Stimulated activated CD4-positive, alpha-beta T cell treated with anti-CD3 and anti-CD28 coated beads, Interleukin-4, amount 100 ng/mL, for 48 hours (primary cell): ENCODE data around the gene CDC73.
"Not testable (repeated sequence)": the region's sequence is repeated elsewhere in the genome, so short reads cannot be mapped to it uniquely, and the experiment has no call there.

ENCODE experiments used
- DNase-seq, 2 donors: peaks; one replicate each; pipeline ENCODE4 v3.0.0-alpha.2; 2020; ENCODE audit warnings: low read depth in 2 of 2

Gene CDC73

DNA sequence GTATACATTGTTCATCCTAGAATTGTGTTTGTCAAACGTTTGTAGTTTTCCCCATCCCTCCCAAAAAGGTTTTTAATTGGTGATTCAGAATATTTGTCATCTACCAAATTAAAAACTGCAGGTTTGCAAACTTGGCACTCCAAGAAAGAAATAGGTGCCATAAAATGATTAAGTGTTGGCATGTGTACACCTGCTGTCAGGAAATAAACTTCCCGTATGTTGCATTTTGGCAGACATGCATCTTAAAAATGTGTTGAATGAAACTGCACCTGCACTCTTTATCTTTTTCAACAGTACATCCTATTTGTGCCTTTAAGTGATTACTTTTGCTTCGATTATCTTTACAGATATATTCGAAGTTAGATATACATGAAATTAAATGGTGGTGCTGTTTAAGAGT lies 57.3 kb downstream of the CDC73 start:
- no peak for DNase-seq

DNA sequence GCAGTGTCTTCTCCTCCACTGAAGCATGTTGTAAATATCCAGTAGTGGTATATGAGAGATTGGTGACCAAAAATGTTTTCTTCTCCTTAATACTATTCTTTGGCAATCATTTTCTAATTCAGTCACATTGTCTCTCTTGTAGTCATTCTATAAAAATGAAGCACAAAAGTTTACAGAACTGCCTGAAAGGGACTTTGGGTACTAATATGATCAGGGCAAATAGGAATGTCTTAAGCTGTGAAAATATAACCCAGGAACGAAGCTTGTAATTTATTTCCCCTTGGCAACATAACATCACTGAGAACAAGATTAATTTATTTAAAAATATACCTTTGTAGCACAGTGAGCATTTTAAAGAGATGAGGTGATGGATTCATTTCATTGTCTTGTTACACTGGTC lies 59.7 kb downstream of the CDC73 start:
- no peak for DNase-seq

DNA sequence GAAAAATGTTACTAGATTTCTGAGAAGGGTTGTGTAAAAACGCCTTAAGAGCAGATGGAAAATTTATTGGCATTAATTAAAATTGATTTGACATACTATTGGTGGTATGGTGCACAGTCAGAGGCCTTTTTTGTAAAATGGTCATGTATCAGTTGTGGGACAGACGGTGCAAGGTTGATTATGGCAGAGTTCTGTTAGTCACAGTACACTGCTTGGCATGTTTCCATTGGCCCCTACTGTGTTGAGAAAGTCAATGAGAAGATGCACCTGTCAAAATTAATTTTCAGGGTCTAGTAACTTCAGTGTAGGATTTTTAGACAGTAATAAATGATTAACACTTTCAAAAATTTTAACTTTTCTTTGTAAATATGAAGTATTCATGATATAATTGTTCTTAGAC lies 60.2 kb downstream of the CDC73 start:
- no peak for DNase-seq

DNA sequence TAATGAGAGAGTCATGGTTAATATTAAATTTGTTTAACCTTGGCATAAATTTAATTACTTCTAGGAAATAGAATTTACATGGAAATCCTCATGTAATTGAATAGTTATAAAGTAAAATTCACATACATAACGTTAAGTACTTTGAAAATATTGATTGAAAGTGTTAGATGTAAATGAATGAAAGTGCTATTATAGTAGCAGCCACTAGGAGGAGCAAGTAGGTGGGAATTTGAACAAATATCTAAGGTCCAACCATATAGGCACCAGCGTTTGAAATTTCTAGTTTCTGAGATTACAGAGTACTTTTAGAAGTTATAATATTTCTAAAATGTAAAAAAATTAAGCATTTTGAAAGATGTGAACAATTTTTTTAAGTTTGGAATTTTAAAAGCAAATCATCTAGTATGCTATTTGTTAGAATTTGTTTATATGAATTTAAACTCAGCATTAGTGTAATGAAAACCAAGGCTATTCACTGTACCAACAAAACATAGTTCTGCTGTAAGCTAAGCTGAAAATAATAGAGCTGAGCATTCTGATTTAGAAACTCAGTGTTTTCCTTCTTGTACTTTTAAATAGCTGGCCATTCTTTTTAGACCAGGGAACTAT lies 61.3 kb downstream of the CDC73 start:
- DNase-seq, result no peak

DNA sequence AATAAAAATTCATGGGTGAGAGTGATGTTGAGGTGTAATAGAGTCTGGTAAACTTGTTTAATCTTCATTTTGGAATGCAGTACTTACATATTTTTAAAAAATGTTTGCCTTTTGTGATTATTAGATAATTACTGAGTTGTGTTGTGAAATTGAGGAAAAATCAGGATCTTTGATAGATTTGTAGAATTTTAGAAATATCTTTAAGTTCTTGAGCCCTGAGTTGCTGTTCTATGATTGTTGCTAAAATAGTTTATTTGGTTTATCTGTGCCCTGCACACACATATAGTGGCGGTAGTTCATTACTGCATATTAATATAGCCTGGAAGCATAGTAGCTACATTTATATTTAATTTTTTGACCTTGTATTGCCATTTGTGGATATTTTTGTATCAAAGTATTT lies 62.9 kb downstream of the CDC73 start:
- no peak for DNase-seq

DNA sequence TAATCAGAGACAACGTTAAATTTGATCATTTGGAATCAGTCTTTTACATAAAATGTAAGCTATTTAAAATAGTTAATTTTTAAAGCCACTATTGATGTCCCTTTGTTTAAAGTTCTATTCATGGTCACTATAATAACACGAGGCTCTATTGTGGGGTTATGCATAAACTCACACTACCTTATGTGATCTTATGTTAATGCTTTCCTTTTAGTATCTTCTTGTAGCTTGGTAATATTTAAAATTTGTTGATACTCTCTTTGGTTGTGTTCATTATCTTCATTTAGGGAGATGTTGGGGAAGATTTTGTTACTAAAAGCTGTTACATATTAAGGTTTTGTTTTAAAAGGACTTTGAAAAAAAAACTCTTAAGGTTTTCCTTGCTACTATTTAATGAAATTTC lies 63.4 kb downstream of the CDC73 start:
- DNase-seq, result no peak

DNA sequence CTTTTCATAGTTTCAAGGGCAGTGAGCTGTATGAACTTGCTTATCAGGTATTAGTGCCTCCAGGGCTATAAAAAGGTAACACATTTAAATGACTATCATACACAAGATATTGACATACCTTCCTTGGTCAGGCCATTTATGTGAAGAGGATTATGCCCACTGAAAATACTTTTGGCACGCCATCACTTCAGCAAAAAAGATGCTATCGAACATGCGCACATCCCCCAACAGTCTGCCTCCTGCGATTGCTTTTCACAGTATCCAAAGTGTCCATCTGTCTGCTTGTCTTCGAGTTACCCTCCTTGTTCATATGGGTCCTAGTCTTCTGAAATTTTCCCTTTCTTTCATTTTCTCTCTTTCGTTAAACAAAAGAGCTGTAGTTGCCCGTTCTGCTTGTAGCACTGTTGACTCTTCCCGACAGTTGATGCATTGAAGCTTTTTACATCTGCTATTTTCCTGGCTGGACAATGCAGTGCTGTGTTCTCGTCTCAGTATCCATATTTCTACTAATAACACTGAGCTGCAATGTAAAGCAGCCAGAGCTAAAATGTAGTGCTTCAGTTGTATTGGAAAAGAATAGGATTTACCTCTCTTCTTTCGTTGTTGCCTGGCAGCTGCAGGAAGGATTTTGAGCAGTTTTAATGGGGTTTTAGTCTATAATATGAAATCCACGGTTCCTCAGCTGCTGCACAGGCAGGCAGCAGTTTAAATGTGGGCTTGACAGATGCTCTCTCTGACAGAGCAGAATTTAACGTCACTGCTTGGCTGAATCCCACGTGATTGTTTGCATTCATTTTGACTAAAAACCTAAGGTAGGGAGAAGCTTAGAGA lies 64.3 kb downstream of the CDC73 start, which contains the start of gene B3GALT2:
Gene B3GALT2, minus strand, starts transcription at position 713 of the 831 bp plus-strand sequence. CDS start 5,051 bp downstream, outside the sequence.
- DNase-seq, result no peak

DNA sequence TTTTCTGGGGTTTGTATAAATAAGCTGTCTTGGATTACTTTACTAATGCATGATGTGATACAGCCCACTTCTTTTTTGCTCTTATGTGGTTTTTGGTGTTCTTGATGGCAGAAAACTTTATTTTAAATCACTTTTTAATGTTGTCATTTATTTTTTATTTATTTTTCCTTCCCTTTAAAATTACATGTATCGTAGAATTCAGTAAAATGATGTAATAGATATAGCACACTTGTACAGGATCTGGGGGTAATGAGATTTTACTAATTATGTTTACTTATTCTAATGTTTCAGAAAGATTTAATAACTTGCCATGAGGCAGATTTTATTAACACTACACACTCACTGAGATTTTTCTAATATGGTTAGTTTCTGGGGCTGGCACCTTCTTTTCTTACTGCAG lies 65.3 kb downstream of the CDC73 start:
- no peak for DNase-seq

DNA sequence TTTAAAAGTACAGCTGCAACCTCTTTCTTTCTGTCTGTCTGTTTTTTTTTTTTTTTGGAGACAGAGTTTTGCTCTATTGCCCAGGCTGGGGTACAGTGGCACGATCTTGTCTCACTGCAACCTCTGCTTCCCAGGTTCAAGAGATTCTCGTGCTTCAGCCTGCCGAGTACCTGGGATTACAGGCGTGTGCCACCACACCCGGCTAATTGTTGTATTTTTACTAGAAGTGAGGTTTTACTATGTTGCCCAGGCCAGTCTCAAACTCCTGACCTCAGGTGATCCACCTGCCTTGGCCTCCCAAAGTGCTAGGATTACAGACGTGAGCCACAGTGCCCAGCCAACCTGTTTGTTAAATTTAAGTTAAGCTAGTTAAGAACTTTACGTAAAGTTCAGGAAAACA lies 67.1 kb downstream of the CDC73 start:
- not testable (repeated sequence) for DNase-seq

DNA sequence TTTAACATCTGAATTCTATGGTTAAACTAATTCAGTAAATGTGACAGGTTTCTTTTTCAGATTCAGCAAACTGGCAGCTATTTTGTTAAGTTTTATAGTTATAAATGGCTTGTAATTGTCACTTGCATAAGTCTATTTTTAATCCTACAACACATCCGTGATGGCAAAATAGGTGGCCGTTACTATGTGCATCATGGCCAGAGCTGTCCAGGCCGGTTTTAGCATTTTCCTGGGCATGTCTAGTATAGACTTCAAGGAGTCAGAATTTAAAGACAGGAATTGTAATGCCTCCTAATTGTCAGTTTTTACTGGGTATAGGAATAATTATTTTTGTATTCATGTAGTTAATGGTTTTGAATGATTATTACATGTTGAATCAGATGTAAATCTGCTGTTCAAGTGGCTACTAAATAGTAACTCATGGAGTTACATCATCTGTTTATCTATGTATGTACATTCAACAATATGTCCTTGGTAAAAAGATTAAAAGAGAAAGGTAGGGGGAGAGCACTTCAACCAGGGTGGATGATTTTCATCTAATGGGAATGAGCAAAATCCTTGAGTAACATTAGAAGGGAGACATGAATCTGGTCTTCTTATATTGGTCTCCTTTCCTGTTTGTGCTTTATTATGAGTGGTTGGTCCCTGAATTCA lies 67.7 kb downstream of the CDC73 start:
- no peak for DNase-seq

DNA sequence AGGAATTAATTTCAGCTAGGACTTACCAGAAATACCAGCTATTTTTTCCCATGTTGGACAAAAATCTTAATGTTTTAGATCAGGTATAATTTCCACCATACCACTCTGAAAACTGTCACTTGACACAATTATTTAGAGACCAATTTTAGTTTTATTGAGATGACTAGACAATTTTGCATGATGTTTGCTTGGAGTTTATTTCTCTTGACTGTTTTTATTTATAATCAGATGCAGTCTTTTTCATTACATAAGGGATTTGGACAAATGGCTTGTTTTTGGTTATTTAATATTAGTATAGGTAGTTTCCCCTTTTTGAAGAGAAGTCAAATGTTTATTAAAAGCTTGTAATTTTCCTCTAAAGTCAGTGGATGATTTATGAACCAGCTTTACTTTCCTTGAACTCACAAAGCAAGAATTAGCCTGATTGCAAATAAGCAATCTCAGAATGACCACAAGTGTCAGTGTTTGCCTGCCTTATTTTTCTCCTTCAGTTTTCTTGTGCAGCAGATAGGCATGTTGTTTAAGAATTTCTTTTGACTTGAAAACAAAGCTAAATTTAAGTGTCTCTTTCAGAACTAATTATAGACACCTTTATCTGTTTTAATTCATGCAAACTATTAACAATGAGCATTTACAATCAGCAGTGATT lies 68.4 kb downstream of the CDC73 start:
- DNase-seq, result no peak

DNA sequence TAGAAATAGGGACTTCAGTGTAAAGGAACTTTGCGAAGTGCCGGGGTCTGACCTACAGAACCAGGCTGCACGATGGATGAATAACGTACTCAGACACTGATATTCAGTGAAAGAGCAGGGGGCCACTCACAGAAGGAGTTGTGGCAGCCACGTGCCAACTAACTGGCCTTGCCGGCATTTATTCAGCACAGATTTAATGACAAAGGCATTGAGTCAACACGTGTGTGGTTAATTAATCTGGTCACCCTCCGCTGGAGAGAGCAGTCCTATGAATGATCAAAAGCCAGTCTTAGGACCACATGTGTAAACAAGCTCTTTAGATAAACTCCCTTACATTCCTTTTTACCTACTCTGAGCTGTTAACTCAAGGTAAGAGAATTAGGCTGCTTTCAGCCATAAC lies 70.8 kb downstream of the CDC73 start:
- no peak for DNase-seq

DNA sequence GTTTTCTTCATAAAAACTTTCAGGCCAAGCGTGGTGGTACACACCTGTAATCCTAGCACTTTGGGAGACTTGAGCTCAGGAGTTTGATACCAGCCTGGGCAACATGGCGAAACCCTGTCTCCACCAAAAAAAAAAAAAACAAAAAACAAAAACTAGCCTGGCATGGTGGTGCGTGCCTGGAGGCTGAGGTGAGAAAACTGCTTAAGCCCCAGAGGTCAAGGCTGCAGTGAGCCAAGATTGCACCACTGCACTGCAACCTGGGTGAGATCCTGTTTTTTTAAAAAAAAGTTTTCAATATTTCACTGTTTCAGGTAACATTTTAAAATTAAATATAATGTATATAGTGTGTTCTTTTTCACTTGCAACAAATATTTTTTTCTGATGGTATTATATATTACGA lies 78.1 kb downstream of the CDC73 start:
- no peak for DNase-seq

DNA sequence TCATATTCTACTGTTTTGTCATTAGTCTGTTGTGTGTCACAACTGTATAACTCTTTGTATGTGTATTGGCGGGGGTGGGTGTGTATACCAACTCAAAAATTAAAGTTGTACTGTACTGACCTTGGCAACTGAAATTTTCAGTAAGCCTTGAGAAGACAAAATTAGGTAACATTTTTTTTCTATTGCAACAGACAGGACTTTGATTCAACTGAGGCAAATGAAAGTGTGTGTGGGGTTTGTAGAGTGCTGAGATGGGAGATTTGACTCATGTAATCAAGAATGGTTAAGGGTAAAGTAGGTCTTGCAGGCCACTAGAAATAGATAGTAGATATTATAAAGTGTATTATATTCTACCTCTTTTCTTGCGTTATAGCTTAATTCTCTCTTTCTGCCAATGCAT lies 79.2 kb downstream of the CDC73 start:
- DNase-seq, result no peak

DNA sequence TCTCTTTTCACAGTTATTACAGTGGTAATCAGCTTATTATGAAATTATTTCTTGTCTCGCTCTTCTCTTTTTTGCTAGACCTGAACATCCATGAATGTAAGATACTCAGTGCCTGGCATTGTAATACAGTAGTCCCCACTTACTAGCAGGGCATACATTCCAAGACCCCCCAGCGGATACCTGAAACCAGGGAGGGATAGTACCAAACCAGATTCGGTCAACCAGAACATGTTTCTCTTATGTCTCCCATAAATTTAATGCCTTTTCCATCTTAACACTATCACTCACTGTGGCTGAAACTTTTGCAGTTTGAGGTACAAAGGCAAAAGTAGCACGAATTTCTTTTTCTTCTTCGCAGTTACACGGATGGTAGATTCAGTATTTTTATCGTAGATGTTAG lies 89.2 kb downstream of the CDC73 start:
- no peak for DNase-seq

DNA sequence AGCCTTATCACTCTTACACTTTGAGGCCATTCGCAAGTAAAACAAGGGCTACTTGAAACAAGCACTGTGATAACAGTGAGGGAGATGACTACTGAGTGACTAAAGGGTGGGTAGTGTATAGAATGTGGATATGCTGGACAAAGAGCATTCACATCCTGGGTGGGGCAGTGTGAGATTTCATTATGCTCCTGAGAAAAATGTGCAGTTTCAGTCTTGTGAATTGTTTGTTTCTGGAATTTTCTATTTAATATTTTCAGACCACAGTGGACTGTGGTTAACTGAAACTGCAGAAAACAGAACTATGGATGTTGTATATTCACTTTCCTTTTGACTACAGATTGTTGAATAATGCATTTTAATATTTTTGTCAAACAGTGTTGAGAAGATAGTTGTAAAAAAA lies 89.7 kb downstream of the CDC73 start:
- DNase-seq, result no peak

DNA sequence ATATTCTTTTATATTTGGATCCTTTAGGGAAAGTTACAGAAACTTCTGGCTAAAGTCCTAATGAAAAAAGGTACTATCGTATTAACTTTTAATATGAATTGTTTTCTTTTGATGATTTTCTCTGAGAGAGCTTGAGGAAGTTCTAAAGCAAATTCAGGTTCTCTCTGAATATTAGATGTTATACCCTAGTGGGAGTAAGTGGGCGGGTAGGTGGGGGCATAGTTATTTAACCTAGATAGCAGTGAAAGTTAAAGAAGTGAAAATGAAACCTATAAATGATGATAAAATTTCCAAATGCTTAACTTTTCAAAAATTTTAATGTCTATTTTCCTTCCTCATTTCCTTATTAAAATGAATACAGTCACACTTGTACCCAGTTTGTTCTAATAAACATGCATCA lies 90.8 kb downstream of the CDC73 start:
- no peak for DNase-seq

DNA sequence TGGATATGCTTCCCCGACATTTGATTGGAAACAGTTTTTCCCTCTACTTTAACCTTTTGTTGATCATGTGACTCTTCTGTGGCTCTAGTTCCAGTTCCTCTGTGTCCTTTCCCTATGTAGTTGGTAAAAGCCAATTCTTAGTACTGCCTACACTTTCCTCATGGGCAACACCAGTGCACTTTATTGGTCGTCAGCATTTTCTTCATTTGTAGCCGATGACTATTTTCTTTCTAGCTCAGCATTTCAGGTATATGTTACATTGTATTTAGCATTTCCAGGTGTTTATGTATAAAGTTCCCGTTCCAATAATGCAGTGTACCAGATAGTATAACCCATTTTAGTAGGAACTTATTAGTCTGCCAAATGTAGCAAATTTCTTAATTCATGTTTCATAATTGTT lies 92.2 kb downstream of the CDC73 start:
- DNase-seq, result no peak

DNA sequence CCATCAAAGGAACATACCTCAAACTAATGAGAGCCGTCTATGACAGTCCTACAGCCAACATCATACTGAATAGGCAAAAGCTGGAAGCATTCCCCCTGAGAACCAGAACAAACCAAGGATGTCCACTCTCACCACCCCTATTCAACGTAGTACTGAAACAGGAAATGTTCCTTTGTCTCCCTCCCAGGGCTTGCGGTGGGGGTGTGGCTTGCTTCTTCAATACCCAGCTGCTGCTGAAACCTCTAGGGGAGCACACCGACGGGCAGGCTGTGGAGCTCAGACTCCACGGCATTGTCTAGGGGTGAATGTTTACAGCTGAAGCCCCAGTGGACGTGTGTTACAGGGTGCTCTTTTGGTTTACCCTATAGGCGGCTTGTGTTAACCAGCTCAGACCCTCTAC lies 95.1 kb downstream of the CDC73 start:
- DNase-seq, result no peak

DNA sequence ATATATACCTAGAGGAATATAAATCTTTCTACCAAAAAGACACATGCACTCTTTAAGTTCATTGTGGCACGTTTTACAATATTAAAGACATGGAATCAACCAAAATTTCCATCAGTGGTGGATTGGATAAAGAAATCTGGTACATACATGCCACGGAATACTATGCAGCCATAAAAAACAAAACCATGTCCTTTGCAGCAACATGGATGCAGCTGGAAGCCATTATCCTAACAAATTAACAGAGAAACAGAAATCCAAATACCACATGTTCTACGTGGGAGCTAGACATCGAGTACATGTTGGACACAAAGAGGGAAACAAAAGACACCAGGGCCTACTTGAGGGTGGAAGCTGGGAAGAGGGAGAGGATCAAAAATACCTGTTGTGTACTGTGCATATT lies 97.6 kb downstream of the CDC73 start:
- no peak for DNase-seq

DNA sequence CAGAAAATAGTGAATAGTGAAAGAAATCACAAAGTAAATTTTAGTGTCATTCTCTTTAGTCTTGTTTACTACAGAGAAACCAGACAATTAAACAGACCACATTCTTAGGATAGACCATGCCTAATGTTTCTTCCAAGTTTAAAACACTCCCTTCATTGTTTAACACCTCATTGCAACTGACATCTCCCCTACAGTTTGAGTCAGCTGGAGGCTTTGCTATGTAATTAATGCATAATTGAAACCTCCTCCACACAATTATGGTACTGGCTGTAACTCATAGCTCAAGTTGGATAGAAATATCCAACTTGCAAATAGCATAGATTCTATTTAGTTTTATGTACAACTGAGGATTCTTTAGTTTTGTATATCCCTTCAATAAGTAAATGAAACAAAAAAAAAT lies 99.8 kb downstream of the CDC73 start:
- DNase-seq, result no peak

DNA sequence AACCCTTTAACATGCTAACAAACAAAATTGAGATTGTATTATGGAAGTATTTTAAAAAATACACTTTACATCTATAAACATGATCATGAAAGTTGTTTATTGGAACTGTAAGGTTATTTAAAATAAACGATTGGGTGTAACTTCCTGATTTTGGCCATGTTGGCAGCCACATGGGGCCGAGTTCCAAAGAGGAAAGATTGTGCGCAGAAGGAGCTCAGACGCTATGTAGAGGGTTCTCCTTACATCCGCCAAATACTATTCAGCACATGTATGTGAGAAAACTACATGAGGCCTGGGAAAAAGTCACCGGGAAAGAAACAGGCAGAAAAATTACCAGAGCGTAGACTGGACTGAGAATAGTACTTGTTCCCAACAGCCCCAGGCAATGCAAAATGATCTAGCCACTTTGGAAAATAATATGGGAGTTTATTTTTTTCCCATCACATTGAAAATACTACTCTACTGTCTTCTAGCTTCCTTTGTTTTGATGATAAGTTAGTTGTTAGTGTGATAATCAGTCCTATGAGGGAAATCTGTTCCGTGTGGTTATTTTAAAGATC lies 100.3 kb downstream of the CDC73 start:
- no peak for DNase-seq
